H1 (cell line): Measurements from ENCODE around the gene MRFAP1L1. TPM values are rescaled to one million over a fixed set of nuclear protein-coding genes. Genes with fewer than 3 reads are reported as not detected.

Experiments
- BCL11A ChIP-seq, 2 experiments: IDR thresholded peaks; one replicate each; pipeline ENCODE4 v1.6.1; 2011; ENCODE audit warnings: low read depth in 2 of 2, low read length in 2 of 2, mild to moderate bottlenecking in 2 of 2
- JUN ChIP-seq: IDR thresholded peaks from 2 replicates; pipeline ENCODE4 v1.6.1; 2011; ENCODE audit warnings: low read depth, mild to moderate bottlenecking, improper control_type of control experiment, low read length
- PHF8 ChIP-seq: fragments of 200-600 bp; sonication (generic); conservative IDR thresholded peaks from 2 replicates; pipeline ENCODE4 v1.7.1; 2012; ENCODE audit warnings: low read depth, mild to moderate bottlenecking, inconsistent platforms, low read length, moderate library complexity
- polyA plus RNA-seq, 7 experiments: library from polyadenylated mRNA; depleted of rRNA in 3 of 7; stranded (reverse) in 5 of 7; unstranded in 2 of 7; fragments of >200 nt in 5 of 7; fragments of 200-250 nt in 2 of 7; gene quantifications; 1 replicate in 5 of 7; 2 replicates in 1 of 7; 4 replicates in 1 of 7; pipeline versions ENCODE4 v1.2.1 to v1.2.3, GENCODE V29; 2011 to 2013; ENCODE audit warnings: missing spikeins in 2 of 7, mixed read lengths in 2 of 7
- total RNA-seq: library from RNA; stranded (reverse); fragmentation: NEBNext Ultra II Directional; extraction: Animal tissue kit (Norgen Biotek cat#: 25700); gene quantifications from 2 replicates; pipeline ENCODE4 v1.2.1, GENCODE V29; 2021

Gene MRFAP1L1
- total and polyA plus RNA-seq, 2 of the 8 experiments (the other 6 are each of a cell fraction or from before 2014, with no cell fraction given): 26.8 to 54.3 TPM

GRCh38 chr4:6705646-6706045 lies 4.0 kb downstream of the MRFAP1L1 start (continued):
- TF ChIP-seq JUN: no peak
- no peak for TF ChIP-seq BCL11A (IDR thresholded peaks at IDR 0.05; ENCODE audit: low read depth in 2 of 2, low read length in 2 of 2)
- TF ChIP-seq PHF8: no peak
